Liver (tissue), 9 donors: ENCODE data around the gene NCK2. TPM values are rescaled to one million over a fixed set of nuclear protein-coding genes. Genes with fewer than 3 reads are reported as not detected.

Source experiments
- DNase-seq: peaks from one replicate; pipeline ENCODE4 v3.0.0-alpha.2; 2017; ENCODE audit warnings: low spot score
- H3K27ac ChIP-seq, 2 donors: one replicate each; pipeline ENCODE4 v1.7.0; 2013; ENCODE audit warnings: inconsistent platforms in 2 of 2, low read length in 2 of 2, control low read depth in 1 of 2, low read depth in 1 of 2, mild to moderate bottlenecking in 1 of 2
- H3K27me3 ChIP-seq, 4 donors: one replicate each; pipeline versions ENCODE4 v1.6.1 to v1.7.0; 2013; ENCODE audit warnings: low read length in 3 of 4, inconsistent platforms in 1 of 4, mild to moderate bottlenecking in 1 of 4, moderate library complexity in 1 of 4; ENCODE audit not compliant: control insufficient read depth in 4 of 4, insufficient read depth in 4 of 4
- H3K36me3 ChIP-seq, 4 donors: one replicate each; pipeline versions ENCODE4 v1.6.1 to v1.7.0; 2013; ENCODE audit warnings: low read length in 3 of 4, mild to moderate bottlenecking in 3 of 4, low read depth in 1 of 4, moderate library complexity in 1 of 4; ENCODE audit not compliant: control insufficient read depth in 4 of 4, insufficient read depth in 3 of 4
- H3K4me1 ChIP-seq, 4 donors: one replicate each; pipeline versions ENCODE4 v1.6.1 to v1.7.0; 2013; ENCODE audit warnings: low read length in 3 of 4, mild to moderate bottlenecking in 3 of 4, moderate library complexity in 1 of 4; ENCODE audit not compliant: control insufficient read depth in 4 of 4, insufficient read depth in 4 of 4
- H3K4me3 ChIP-seq, 3 donors: one replicate each; pipeline versions ENCODE4 v1.6.1 to v1.7.0; 2013; ENCODE audit warnings: low read length in 3 of 3, control low read depth in 1 of 3, low read depth in 1 of 3, mild to moderate bottlenecking in 1 of 3
- H3K9ac ChIP-seq, 2 donors: one replicate each; pipeline ENCODE4 v1.7.0; 2013; ENCODE audit warnings: low read length in 2 of 2, mild to moderate bottlenecking in 2 of 2, moderate library complexity in 2 of 2, control low read depth in 1 of 2, low read depth in 1 of 2
- H3K9me3 ChIP-seq, 4 donors: one replicate each; pipeline versions ENCODE4 v1.6.1 to v1.7.0; 2013; ENCODE audit warnings: low read length in 3 of 4; ENCODE audit not compliant: control insufficient read depth in 4 of 4
- EGR1 ChIP-seq, 2 donors: IDR thresholded peaks; 2 replicates each; pipeline ENCODE4 v1.6.1; 2016 to 2018; ENCODE audit warnings: antibody characterized with exemption in 2 of 2, low read depth in 2 of 2
- FOXA1 ChIP-seq: IDR thresholded peaks from 2 replicates; pipeline ENCODE4 v1.6.1; 2016; ENCODE audit warnings: antibody characterized with exemption
- FOXA2 ChIP-seq: IDR thresholded peaks from 2 replicates; pipeline ENCODE4 v1.6.1; 2016; ENCODE audit warnings: antibody characterized with exemption
- GABPA ChIP-seq, 2 donors: IDR thresholded peaks in 1 of 2; conservative IDR thresholded peaks in 1 of 2; 2 replicates each; pipeline ENCODE4 v1.6.1; 2016; ENCODE audit warnings: antibody characterized with exemption in 2 of 2, mild to moderate bottlenecking in 1 of 2, moderate library complexity in 1 of 2
- HNF4A ChIP-seq, 2 donors: conservative IDR thresholded peaks; 2 replicates each; pipeline ENCODE4 v1.6.1; 2016; ENCODE audit warnings: antibody characterized with exemption in 2 of 2, mild to moderate bottlenecking in 2 of 2
- HNF4G ChIP-seq: IDR thresholded peaks from 2 replicates; pipeline ENCODE4 v1.6.1; 2016; ENCODE audit warnings: antibody characterized with exemption
- JUND ChIP-seq, 2 donors: IDR thresholded peaks; 2 replicates each; pipeline ENCODE4 v1.6.1; 2016; ENCODE audit warnings: antibody characterized with exemption in 2 of 2
- NR2F2 ChIP-seq: IDR thresholded peaks from 2 replicates; pipeline ENCODE4 v1.6.1; 2016; ENCODE audit warnings: antibody characterized with exemption
- RAD21 ChIP-seq, 2 donors: IDR thresholded peaks; 2 replicates each; pipeline ENCODE4 v1.6.1; 2016; ENCODE audit warnings: antibody characterized with exemption in 2 of 2, mild to moderate bottlenecking in 2 of 2
- RXRA ChIP-seq, 2 donors: IDR thresholded peaks; 2 replicates each; pipeline ENCODE4 v1.6.1; 2017 to 2018; ENCODE audit warnings: antibody characterized with exemption in 2 of 2, mild to moderate bottlenecking in 1 of 2
- SP1 ChIP-seq: IDR thresholded peaks from 2 replicates; pipeline ENCODE4 v1.6.1; 2018; ENCODE audit warnings: antibody characterized with exemption, mild to moderate bottlenecking
- TAF1 ChIP-seq: conservative IDR thresholded peaks from 2 replicates; pipeline ENCODE4 v1.6.1; 2016; ENCODE audit warnings: antibody characterized with exemption, mild to moderate bottlenecking
- YY1 ChIP-seq: IDR thresholded peaks from 2 replicates; pipeline ENCODE4 v1.6.1; 2016; ENCODE audit warnings: antibody characterized with exemption, mild to moderate bottlenecking
- ZBTB33 ChIP-seq: IDR thresholded peaks from 2 replicates; pipeline ENCODE4 v1.6.1; 2016; ENCODE audit warnings: antibody characterized with exemption
- WGBS: extraction: QIAGEN DNeasy Blood & Tissue Kit; methylation state at CpG from one replicate; pipeline ENCODE4 v1.1.7; 2013; 5-methylcytosine and 5-hydroxymethylcytosine counted together
- polyA plus RNA-seq, 2 donors: library from polyadenylated mRNA; stranded (reverse) in 1 of 2; unstranded in 1 of 2; fragments of 200-250 nt in 1 of 2; fragments of >200 nt in 1 of 2; fragmentation: Nextera tagmentation in 1 of 2; extraction: Ambion mirVana in 1 of 2; gene quantifications; one replicate each; pipeline versions ENCODE4 v1.2.1 to v1.2.3, GENCODE V29; 2013 to 2015
- total RNA-seq, 2 donors: library from RNA; depleted of rRNA; stranded (reverse); fragments of >200 nt; gene quantifications; one replicate each; pipeline ENCODE4 v1.2.3, GENCODE V29; 2014
- TF ChIP-seq, protein P1 (sequence below): IDR thresholded peaks from 2 replicates; pipeline ENCODE4 v1.6.1; 2016; ENCODE audit warnings: antibody characterized with exemption
- TF ChIP-seq, protein P2 (sequence below): IDR thresholded peaks from 2 replicates; pipeline ENCODE4 v1.6.1; 2016; ENCODE audit warnings: antibody characterized with exemption, mild to moderate bottlenecking
- TF ChIP-seq, protein P3 (sequence below): fragments of 150-350 bp; IDR thresholded peaks from 2 replicates; pipeline ENCODE4 v1.5.1; 2017; ENCODE audit warnings: improper control_type of control experiment, low read depth, low read length; ENCODE audit not compliant: missing input control
- TF ChIP-seq, protein P4 (sequence below): IDR thresholded peaks from 2 replicates; pipeline ENCODE4 v1.6.1; 2016; ENCODE audit warnings: antibody characterized with exemption
- donor health status: healthy.
- donor health status: healthy.
- donor health status: healthy.
- donor health status: healthy.
- donor health status: healthy.

Gene NCK2
- total and polyA plus RNA-seq, 4 donors = 3.4 to 15.0 (median 10.7) TPM

DNA sequence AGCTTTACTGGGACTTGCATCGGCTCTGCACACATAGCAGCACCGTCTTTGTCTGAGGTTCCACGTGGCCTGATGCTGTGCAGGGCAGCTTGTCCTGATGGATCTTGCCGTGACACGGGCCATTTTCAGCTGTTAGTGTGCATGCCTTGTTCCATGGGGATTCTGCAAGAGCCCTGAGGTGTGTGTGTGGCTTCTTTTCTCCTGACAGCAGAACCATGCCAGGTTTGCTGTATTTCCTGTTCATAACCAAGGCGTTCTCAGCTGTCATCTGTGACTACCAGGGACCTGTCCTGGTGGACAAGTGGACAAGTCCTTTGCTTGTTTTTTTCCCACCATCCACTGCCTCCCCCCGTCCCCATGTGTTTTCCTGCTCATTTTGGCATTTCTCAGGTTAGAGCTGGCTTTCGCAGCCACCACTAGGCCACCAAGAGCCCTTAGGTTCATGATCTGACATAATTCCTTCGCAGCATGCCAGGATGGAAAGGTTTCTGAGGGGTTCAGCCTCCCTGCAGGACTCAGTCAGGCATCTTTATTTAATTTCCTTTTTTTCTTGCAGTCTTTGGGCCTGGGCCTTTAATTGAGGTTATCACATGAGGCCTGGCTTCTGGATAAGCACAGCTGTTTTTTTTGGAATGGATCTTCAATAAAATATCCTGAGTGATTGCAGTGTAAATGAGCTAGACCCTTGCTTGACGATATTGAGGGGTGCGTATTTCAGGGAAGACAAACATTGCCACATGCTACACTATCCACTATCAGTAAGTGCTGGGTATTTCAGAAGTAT is 139.4 kb downstream of the NCK2 start:
- H3K27me3 ChIP-seq = no peaks in the 10 kb centered on the region
- WGBS = 80% methylated on average over 11 of the region's 11 CpGs
- peaks cover 6 to 24% (median 23%) of the 10 kb centered on the region in 4 donors for H3K4me1 ChIP-seq
- no peak for DNase-seq
- H3K36me3 ChIP-seq = no peaks in the 10 kb centered on the region
- H3K27ac ChIP-seq = no peak overlapping the region
- no peak overlapping the region for H3K4me3 ChIP-seq
- no peak for TF ChIP-seq RXRA (IDR thresholded peaks at IDR 0.05)
- no peak for TF ChIP-seq NR2F2
- TF ChIP-seq HNF4A (conservative IDR thresholded peaks at IDR 0.05) = no peak
- H3K9ac ChIP-seq = no peak overlapping the region
- peaks cover 0 to 18% (median 3%) of the 10 kb centered on the region in 4 donors for H3K9me3 ChIP-seq

- peaks cover 6 to 24% (median 23%) of the 10 kb centered on the region in 4 donors for H3K4me1 ChIP-seq
- H3K27ac ChIP-seq = no peak overlapping the region
- no peak overlapping the region for H3K9ac ChIP-seq
- H3K27me3 ChIP-seq = no peaks in the 10 kb centered on the region
- H3K9me3 ChIP-seq = peaks cover 0 to 9% (median 2%) of the 10 kb centered on the region in 4 donors
- no peak overlapping the region for H3K4me3 ChIP-seq
- no peak for DNase-seq
- WGBS = 73% methylated on average over 1 of the region's 1 CpG
- TF ChIP-seq, protein P1, sequence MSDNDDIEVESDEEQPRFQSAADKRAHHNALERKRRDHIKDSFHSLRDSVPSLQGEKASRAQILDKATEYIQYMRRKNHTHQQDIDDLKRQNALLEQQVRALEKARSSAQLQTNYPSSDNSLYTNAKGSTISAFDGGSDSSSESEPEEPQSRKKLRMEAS = no peak
- TF ChIP-seq RXRA (IDR thresholded peaks at IDR 0.05) (no peak), FOXA1 (no peak), EGR1 (IDR thresholded peaks at IDR 0.05; ENCODE audit: low read depth in 2 of 2) (no peak), RAD21 (IDR thresholded peaks at IDR 0.05) (no peak), HNF4A (conservative IDR thresholded peaks at IDR 0.05) (no peak), YY1 (no peak), TAF1 (no peak), SP1 (no peak), NR2F2 (no peak), HNF4G (no peak), GABPA (IDR thresholded peaks at IDR 0.05 in 1 of 2, conservative IDR thresholded peaks at IDR 0.05 in 1 of 2) (no peak), JUND (IDR thresholded peaks at IDR 0.05) (no peak), FOXA2 (no peak), ZBTB33 (no peak)
- TF ChIP-seq, protein P2, sequence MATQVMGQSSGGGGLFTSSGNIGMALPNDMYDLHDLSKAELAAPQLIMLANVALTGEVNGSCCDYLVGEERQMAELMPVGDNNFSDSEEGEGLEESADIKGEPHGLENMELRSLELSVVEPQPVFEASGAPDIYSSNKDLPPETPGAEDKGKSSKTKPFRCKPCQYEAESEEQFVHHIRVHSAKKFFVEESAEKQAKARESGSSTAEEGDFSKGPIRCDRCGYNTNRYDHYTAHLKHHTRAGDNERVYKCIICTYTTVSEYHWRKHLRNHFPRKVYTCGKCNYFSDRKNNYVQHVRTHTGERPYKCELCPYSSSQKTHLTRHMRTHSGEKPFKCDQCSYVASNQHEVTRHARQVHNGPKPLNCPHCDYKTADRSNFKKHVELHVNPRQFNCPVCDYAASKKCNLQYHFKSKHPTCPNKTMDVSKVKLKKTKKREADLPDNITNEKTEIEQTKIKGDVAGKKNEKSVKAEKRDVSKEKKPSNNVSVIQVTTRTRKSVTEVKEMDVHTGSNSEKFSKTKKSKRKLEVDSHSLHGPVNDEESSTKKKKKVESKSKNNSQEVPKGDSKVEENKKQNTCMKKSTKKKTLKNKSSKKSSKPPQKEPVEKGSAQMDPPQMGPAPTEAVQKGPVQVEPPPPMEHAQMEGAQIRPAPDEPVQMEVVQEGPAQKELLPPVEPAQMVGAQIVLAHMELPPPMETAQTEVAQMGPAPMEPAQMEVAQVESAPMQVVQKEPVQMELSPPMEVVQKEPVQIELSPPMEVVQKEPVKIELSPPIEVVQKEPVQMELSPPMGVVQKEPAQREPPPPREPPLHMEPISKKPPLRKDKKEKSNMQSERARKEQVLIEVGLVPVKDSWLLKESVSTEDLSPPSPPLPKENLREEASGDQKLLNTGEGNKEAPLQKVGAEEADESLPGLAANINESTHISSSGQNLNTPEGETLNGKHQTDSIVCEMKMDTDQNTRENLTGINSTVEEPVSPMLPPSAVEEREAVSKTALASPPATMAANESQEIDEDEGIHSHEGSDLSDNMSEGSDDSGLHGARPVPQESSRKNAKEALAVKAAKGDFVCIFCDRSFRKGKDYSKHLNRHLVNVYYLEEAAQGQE = no peak
- TF ChIP-seq, protein P3, sequence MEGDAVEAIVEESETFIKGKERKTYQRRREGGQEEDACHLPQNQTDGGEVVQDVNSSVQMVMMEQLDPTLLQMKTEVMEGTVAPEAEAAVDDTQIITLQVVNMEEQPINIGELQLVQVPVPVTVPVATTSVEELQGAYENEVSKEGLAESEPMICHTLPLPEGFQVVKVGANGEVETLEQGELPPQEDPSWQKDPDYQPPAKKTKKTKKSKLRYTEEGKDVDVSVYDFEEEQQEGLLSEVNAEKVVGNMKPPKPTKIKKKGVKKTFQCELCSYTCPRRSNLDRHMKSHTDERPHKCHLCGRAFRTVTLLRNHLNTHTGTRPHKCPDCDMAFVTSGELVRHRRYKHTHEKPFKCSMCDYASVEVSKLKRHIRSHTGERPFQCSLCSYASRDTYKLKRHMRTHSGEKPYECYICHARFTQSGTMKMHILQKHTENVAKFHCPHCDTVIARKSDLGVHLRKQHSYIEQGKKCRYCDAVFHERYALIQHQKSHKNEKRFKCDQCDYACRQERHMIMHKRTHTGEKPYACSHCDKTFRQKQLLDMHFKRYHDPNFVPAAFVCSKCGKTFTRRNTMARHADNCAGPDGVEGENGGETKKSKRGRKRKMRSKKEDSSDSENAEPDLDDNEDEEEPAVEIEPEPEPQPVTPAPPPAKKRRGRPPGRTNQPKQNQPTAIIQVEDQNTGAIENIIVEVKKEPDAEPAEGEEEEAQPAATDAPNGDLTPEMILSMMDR = no peak
- TF ChIP-seq, protein P4, sequence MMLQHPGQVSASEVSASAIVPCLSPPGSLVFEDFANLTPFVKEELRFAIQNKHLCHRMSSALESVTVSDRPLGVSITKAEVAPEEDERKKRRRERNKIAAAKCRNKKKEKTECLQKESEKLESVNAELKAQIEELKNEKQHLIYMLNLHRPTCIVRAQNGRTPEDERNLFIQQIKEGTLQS = no peak
- H3K36me3 ChIP-seq = no peaks in the 10 kb centered on the region
Observed at GRCh38 chr2:105885456-105885855, 140.7 kb downstream of the NCK2 start.
